GM23248 (cell line): ENCODE results near the gene ZSCAN5B.

ENCODE experiments used
- EZH2 ChIP-seq: fragments of 200-600 bp; sonication (generic); IDR thresholded peaks from 2 replicates; pipeline ENCODE4 v1.6.1; 2018; ENCODE audit warnings: antibody characterized with exemption, mild to moderate bottlenecking; ENCODE audit not compliant: insufficient read depth, poor library complexity, severe bottlenecking
- EZH2phosphoT487 ChIP-seq: fragments of 200-600 bp; sonication (generic); IDR thresholded peaks from 2 replicates; pipeline ENCODE4 v1.6.1; 2018; ENCODE audit warnings: antibody characterized with exemption, moderate library complexity, mild to moderate bottlenecking, low read depth; ENCODE audit not compliant: insufficient read depth

- no peak for TF ChIP-seq EZH2phosphoT487
- no peak for TF ChIP-seq EZH2
Measured at GRCh38 chr19:56140583-56141416, 56.8 kb downstream of the ZSCAN5B start, which contains the start of gene ZNF444.
